ENCODE measurements around the gene ZNF385B. TPM values are rescaled to one million over a fixed set of nuclear protein-coding genes. Genes with fewer than 3 reads are reported as not detected.

ZNF385B gene
- total RNA-seq, 1 experiment from 2014 or later, result 0.28 TPM

GRCh38 chr2:179424571-179424970, 436.8 kb downstream of the ZNF385B start:
- DNase-seq (ENCODE audit: low read depth, low spot score) (no peak), ATAC-seq (no peak)
- H3K27ac ChIP-seq (ENCODE audit: low read length), result no peak overlapping the region
- H3K27me3 ChIP-seq (ENCODE audit: control insufficient read depth, insufficient read depth, low read length), result no peaks in the 10 kb centered on the region
- ChIA-PET POLR2A (no interaction called here), CTCF (no interaction called here)
- BruUV-seq (replicated peaks), result no TSS peak
- TF ChIP-seq REST (IDR thresholded peaks at IDR 0.05; ENCODE audit: insufficient read depth in 1 of 2, low read depth in 2 of 2, low read length in 1 of 2) (no peak), CTCF (IDR thresholded peaks at IDR 0.05) (no peak), TCF7L2 (IDR thresholded peaks at IDR 0.05; ENCODE audit: low read depth, low read length) (no peak), POLR2AphosphoS5 (IDR thresholded peaks at IDR 0.05; ENCODE audit: low read depth, low read length) (no peak), SIN3A (IDR thresholded peaks at IDR 0.05; ENCODE audit: borderline replicate concordance, insufficient read depth, low read depth, low read length) (no peak)
- intact Hi-C loops (cut with micrococcal nuclease; ENCODE audit: unreplicated experiment) (loop anchor here (10.0 kb wide), 1 partner anchor 200 kb away; no protein-coding TSS in a partner anchor), in situ Hi-C loops (cut with HindIII; ENCODE audit: low pct_unique_long_range_greater_than_20kb, low sequenced_read_pairs) (no loop called here)
- H3K4me1 ChIP-seq (ENCODE audit: control insufficient read depth, insufficient read depth, low read length), result no peaks in the 10 kb centered on the region
- H3K4me3 ChIP-seq (ENCODE audit: low read depth in 2 of 2, low read length in 2 of 2), result no peak overlapping the region
- H3K36me3 ChIP-seq (ENCODE audit: control insufficient read depth, insufficient read depth, low read length), result no peaks in the 10 kb centered on the region
- no peaks in the 10 kb centered on the region for H3K9me3 ChIP-seq (ENCODE audit: control insufficient read depth, insufficient read depth, low read depth, low read length)

DNA sequence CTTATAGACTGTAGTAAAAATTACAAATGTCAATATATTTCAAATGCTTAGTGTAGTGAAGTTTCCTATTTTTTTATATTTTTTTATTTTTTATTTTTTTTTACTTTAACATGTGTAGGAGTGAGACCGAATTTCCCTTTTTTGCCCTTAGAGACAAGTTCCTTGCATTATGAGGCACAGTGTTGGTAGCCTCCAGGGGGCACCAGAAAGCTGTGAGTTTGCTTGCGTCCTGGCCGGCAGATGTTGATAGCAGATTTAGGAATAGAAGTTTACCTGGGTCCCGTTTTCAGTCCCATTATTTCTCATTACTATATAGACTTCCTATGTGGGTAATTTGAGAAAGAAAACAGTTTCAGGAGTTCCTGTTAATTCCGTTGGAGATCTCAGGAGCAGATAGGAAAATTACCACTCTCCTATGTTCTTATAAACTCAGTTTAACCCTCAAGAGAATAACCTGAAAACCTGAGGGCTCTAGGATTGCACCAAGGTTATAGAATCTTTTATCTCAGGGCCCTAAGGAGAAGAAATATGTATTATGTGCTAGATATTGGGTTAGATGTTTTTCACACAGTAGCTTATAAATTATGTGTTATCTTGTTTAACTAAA, 439.3 kb downstream of the ZNF385B start:
- Histone ChIP-seq H3K36me3 (ENCODE audit: control insufficient read depth, insufficient read depth, low read length) (no peaks in the 10 kb centered on the region), H3K4me1 (ENCODE audit: control insufficient read depth, insufficient read depth, low read length) (no peaks in the 10 kb centered on the region), H3K9me3 (ENCODE audit: control insufficient read depth, insufficient read depth, low read depth, low read length) (no peaks in the 10 kb centered on the region), H3K27me3 (ENCODE audit: control insufficient read depth, insufficient read depth, low read length) (no peaks in the 10 kb centered on the region), H3K4me3 (ENCODE audit: low read depth in 2 of 2, low read length in 2 of 2) (no peak overlapping the region), H3K27ac (ENCODE audit: low read length) (no peak overlapping the region)
- ATAC-seq (peak; percentile 84), DNase-seq (ENCODE audit: low read depth, low spot score) (peak; percentile 30)
- intact Hi-C loops (cut with micrococcal nuclease; ENCODE audit: unreplicated experiment) (loop anchor here (2.0 to 10.0 kb wide), 2 partner anchors 197 to 329 kb away; no protein-coding TSS in a partner anchor), in situ Hi-C loops (cut with HindIII; ENCODE audit: low pct_unique_long_range_greater_than_20kb, low sequenced_read_pairs) (no loop called here)
- POLR2A ChIA-PET, result no interaction called here
- CTCF ChIA-PET, result interaction anchor here (0.7 kb wide), 1 partner anchor 652 kb away, joined by 4 read pairs; no protein-coding TSS in a partner anchor
- TF ChIP-seq REST (IDR thresholded peaks at IDR 0.05; ENCODE audit: insufficient read depth in 1 of 2, low read depth in 2 of 2, low read length in 1 of 2) (no peak), TCF7L2 (IDR thresholded peaks at IDR 0.05; ENCODE audit: low read depth, low read length) (no peak), POLR2AphosphoS5 (IDR thresholded peaks at IDR 0.05; ENCODE audit: low read depth, low read length) (no peak), SIN3A (IDR thresholded peaks at IDR 0.05; ENCODE audit: borderline replicate concordance, insufficient read depth, low read depth, low read length) (no peak), CTCF (IDR thresholded peaks at IDR 0.05) (peak; percentile 84)
- no TSS peak for BruUV-seq (replicated peaks)

Data from Panc1 (cell line).